ENCODE data around the gene CD7.

Gene CD7

DNA sequence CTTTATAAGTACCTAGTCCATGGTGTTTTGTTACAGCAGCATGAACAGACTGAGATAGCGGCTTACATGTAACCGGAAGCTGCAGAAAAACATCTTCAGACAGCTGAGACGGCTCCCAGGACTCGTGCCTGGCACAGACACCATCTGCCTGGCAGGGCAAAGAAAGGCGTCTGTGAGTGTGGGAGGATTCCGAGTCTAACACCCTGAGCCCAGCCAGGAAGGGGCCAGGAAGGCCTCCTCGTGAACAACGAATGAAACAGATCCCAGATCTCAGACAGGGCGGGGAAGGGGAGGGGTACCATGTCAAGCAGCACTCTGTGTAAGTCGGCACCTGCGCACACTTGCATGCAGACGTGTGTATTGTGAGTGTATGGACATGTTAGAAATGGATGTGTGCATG is 39.6 kb downstream of the CD7 start:
- no peak for DNase-seq

DNA sequence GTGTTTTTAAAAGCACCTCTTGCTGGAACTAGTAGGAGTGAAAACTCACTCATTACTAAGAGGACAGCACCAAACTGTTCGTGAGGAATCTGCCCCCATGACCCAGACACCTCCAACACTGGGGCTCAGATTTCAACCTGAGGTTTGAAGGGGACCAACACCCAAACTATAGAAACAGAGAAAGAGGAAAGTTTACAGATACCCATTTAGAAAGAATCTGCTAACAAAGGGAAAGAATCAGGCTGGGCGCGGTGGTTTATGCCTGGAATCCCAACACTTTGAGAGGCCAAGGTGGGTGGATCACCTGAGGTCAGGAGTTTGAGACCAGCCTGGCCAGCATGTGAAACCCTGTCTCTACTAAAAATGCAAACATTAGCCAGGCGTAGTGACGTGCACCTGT is 40.5 kb downstream of the CD7 start:
- DNase-seq: no peak

GRCh38 chr17:82275326-82275725 is 42.1 kb downstream of the CD7 start:
- DNase-seq: no peak

GRCh38 chr17:82274134-82275020 is 43.0 kb downstream of the CD7 start:
- no peak for DNase-seq

DNA sequence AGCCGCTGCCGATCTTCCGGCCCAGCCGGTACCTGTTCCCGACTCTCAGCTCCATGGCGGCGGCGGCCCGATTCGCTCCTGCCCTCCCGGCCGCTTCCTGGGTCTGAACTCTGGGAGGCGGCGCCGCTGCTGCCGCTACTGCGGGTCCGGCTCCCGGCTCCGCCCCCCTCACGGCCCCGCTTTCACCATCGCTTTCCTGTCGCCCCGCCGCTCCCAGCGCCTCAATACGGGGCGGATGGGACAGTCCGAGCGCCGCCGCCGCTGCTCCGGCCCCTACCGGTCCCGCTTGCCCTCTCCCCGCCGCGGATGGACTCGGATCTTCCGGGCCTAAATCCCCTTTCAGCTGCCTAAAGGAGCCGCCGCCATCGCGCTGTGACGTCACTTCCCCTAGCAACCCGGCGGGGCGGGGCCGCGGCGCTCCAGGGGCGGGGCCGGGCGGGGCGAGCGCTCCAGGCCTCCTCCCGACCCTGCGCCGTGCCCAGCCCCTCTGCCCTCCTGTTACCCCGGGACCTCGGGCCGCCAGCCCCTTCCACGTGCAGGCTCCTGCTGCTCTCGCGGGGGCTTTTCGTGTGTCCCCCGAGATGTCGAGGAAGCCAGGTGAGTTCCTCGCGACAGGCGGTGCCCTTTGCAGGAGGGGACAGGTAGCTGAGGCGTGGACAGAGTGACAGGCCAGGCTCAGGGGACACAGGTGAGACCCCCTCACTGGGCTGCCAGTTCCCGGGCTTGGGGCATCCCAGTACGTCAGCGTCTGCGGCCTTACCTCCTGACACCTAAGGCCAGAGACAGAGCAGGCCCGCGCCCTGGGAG is 43.9 kb downstream of the CD7 start, which contains the start of gene CSNK1D:
Gene CSNK1D, minus strand, starts transcription at position 374 of the 807 bp plus-strand sequence. Its CDS starts 319 bp downstream, at position 55.
- DNase-seq: peak; percentile 95

DNA sequence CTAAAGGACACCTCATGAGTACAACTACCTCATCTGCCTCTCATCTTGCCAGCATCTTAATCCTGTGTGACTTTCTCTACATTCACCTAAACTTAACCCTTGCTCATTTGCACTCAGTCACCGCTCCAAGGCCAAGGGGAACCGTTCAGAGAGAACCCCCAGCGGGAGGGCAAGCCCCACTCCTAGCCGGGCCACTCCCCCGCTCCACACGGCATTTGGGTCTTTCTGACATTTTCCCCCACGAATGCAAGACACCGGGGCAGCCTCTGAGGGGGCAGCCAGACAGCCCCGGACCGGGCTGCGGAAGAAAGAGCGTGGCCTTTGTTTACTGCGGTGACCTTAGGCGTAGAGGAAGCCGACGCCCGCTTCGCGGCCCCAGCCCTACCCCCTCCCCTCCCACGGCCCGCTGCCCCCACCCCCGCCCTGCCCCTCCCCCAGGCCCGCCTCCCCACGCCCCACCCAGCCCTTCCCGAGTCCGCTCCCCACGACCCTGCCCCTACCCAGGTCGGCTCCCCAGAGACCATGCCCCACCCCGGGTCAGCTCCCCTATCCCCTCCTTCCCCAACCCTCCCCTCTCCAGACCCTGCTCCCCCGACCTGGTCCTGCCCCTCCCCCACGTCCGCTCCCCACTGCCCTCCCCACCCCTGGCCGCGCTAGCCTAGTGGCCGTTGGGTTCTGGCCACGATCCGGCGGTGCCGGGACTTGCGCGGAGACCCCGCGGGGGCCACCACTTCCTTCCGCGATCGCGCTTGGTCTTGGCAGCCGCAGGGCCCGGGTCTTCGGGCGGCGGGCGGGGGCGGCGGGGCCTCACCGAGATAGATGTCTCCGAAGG is 44.7 kb downstream of the CD7 start:
- DNase-seq: peak; percentile 49

DNA sequence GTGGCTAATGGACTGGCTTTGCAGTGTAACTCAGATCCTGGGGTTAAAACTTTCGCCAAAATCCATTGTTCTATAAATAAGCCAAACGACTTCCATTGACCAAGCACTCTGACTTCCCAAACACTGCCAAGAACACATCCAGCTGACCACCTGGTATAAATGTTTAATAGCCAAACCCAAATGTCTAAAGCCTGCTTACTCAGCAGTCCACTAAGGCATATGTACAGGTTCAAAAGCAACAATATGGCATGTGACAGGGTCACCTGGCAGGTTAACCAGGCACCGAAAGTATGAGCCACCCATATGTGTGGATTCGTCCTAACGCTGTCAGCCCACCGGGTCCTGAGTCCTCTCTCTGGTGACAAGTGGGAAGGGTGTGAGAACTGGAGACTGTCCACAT is 46.0 kb downstream of the CD7 start:
- DNase-seq: no peak

- no peak for DNase-seq
Observed at GRCh38 chr17:82270651-82271050, 46.8 kb downstream of the CD7 start.

DNA sequence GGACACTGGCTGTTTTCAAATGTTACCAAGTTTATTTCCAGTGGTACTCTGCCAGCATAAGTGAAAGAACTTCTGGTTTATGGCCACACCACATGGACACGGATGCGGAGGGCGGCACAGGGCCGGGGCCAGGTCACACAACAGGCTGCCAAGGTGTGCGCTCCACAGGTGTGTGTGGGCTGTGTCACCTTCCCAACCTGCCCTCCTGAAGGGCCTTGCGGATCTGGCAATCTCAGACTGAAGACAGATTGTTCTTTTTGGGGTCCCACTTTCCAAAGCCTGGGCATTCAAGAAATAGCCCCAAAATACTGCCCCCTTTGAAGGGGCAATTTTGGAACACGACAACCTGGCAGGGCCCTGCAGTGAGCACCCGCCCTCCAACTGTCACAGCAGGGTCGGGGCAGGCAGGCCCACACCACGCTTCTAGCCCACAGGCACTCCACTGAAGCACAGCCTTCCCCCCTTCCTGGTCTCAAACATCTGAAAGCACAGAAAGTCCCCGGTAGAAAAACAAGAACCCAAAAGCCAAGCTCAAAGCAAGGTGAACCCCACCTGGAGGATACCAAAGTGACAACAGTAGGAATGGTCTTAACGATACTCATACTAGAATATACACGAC is 47.4 kb downstream of the CD7 start:
- DNase-seq: no peak

DNA sequence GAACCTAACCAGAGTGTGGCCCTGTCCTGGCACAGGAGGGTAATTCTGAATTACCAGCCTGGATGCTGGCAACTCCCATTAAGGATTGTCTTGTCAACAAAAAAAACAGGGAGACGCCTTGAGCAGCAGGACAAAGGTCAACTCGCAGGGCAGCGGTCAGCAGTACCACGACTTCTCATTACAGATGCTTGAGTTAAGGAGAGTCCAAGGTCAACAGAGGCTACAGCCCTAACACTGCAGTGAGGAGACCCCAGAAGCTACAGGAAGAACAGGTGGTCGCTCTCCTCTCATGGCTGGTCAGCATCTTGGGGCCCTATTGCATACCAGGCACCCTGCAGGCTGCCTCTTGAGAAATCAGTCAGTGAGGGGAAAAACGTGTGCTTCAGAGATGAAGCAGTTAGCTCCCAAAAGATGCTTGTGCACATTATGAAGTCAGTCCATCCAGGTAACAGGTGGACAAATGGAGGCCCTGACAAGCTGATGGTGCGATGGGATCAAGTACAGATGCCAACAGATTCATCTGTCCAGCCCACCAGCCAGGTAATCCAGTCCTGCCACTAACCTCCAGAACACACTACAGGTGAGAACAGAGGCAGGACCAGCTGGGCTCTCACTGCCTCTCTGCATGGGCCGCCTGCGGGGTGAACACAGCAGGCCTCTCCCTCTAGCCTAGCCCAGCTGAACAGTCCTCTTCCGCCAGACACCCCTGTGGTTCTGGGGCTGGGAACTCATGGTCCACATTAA is 48.1 kb downstream of the CD7 start:
- no peak for DNase-seq

DNA sequence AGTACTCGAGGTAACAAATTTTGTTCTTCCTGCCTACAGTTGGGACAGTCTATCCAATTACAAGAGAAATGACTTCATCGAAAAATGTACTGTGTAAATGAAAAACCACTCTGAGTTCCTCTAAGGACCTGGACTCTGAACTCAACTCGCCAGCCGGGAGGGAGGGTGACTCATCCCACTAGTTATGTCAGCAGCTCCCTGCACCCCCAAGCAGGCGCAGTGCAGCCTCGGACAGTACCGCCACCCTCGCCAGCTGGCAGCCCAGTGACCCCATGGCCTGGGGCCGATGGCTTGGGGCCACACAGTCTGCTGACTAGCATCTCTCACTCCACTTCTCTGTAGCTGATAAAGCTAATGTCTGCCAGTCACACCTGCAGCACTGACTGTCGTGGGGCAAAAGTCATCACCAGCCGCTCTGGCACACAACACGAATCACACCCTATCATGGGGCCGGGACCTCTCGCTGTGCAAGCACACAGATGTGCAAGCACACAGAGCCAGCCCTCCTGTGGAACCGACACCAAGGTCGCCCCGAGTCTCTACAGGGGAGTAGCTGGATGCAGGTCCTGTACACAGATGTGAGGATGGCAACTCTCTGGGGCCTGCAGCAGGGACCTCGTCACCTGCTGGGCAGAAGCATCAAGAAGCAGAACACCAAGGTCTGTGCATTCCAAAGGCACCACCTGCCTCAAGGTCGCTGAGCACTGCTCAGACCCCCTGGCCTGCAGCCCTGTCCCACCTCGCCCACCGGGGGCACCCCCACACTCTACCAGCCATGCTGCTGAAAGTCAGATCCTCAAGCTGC is 49.6 kb downstream of the CD7 start:
- peak; percentile 60 for DNase-seq

GRCh38 chr17:82266142-82266541 is 51.3 kb downstream of the CD7 start:
- no peak for DNase-seq
